ENCODE measurements around the gene IFNGR1. TPM values are rescaled to one million over a fixed set of nuclear protein-coding genes. Genes with fewer than 3 reads are reported as not detected.

Gene IFNGR1
- total RNA-seq, 3 donors from 2014 or later (not counting 1 experiment from before 2014, with no cell fraction given) = 77.5 to 128 (median 100) TPM

GRCh38 chr6:137188855-137189254 lies 30.3 kb downstream of the IFNGR1 start:
- peaks cover 2 to 6% of the 10 kb centered on the region in 2 donors for H3K9me3 Mint-ChIP-seq
- WGBS (ENCODE audit: insufficient coverage) = 97% methylated on average over 3 of the region's 5 CpGs
- no peaks in the 10 kb centered on the region for H3K27me3 ChIP-seq (ENCODE audit: control insufficient read depth, insufficient read depth, low read length)
- peaks cover 17% of the 10 kb centered on the region for H3K36me3 Mint-ChIP-seq
- H3K4me3 Mint-ChIP-seq = no peak overlapping the region
- H3K4me1 Mint-ChIP-seq = no peaks in the 10 kb centered on the region
- no peak for TF ChIP-seq CTCF (IDR thresholded peaks at IDR 0.05)
- peaks cover 25% of the 10 kb centered on the region for H3K9me3 ChIP-seq (ENCODE audit: control insufficient read depth, insufficient read depth, low read length)
- H3K4me3 ChIP-seq (ENCODE audit: low read length) = no peak overlapping the region
- H3K27ac Mint-ChIP-seq = no peak overlapping the region
- DNase-seq (no peak), ATAC-seq (no peak)
- H3K27me3 Mint-ChIP-seq (ENCODE audit: low read depth in 2 of 2) = no peaks in the 10 kb centered on the region
- H3K36me3 ChIP-seq (ENCODE audit: control insufficient read depth, insufficient read depth, low read length) = no peaks in the 10 kb centered on the region
- no peak overlapping the region for H3K27ac ChIP-seq (ENCODE audit: low read length)
- intact Hi-C loops (cut with micrococcal nuclease) = no loop called here
- no peaks in the 10 kb centered on the region for H3K4me1 ChIP-seq (ENCODE audit: control insufficient read depth, insufficient read depth, low read length)

- ATAC-seq (no peak), DNase-seq (no peak)
- no peaks in the 10 kb centered on the region for H3K27me3 ChIP-seq (ENCODE audit: control insufficient read depth, insufficient read depth, low read length)
- H3K36me3 ChIP-seq (ENCODE audit: control insufficient read depth, insufficient read depth, low read length) = no peaks in the 10 kb centered on the region
- no peak overlapping the region for H3K4me3 ChIP-seq (ENCODE audit: low read length)
- no peaks in the 10 kb centered on the region for H3K4me1 Mint-ChIP-seq
- no peaks in the 10 kb centered on the region for H3K27me3 Mint-ChIP-seq (ENCODE audit: low read depth in 2 of 2)
- WGBS (ENCODE audit: insufficient coverage) = 94% methylated on average over 3 of the region's 3 CpGs
- no peaks in the 10 kb centered on the region for H3K4me1 ChIP-seq (ENCODE audit: control insufficient read depth, insufficient read depth, low read length)
- intact Hi-C loops (cut with micrococcal nuclease) = no loop called here
- peaks cover 45% of the 10 kb centered on the region for H3K36me3 Mint-ChIP-seq
- TF ChIP-seq CTCF (IDR thresholded peaks at IDR 0.05) = no peak
- H3K27ac Mint-ChIP-seq = no peak overlapping the region
- peaks cover 5 to 6% of the 10 kb centered on the region in 2 donors for H3K9me3 Mint-ChIP-seq
- H3K27ac ChIP-seq (ENCODE audit: low read length) = no peak overlapping the region
- no peak overlapping the region for H3K4me3 Mint-ChIP-seq
- H3K9me3 ChIP-seq (ENCODE audit: control insufficient read depth, insufficient read depth, low read length) = peaks cover 32% of the 10 kb centered on the region
Observed at GRCh38 chr6:137185290-137185689, 33.9 kb downstream of the IFNGR1 start.

DNA sequence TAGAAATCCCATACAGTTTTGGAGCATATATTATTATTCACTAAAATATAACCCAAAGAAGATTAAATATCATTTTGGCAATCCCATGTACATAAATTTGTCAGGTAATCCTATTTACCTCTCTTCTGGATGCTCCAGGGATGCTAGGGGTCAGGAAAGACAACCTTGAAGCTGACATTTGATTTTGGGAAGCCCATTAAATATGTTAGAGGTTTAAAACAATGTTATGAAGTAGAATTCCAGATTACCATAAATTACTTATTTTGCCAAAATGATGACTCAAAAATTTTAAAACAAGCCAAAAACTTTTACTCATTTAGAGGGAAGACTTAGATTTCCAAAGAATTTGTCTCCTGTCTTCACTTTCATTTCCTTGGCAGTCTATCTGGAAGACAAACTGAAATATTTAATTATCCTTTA lies 36.5 kb downstream of the IFNGR1 start:
- Histone ChIP-seq H3K27me3 (ENCODE audit: control insufficient read depth, insufficient read depth, low read length) (no peaks in the 10 kb centered on the region), H3K27ac (ENCODE audit: low read length) (no peak overlapping the region), H3K36me3 (ENCODE audit: control insufficient read depth, insufficient read depth, low read length) (no peaks in the 10 kb centered on the region), H3K9me3 (ENCODE audit: control insufficient read depth, insufficient read depth, low read length) (peaks cover 31% of the 10 kb centered on the region), H3K4me3 (ENCODE audit: low read length) (no peak overlapping the region), H3K4me1 (ENCODE audit: control insufficient read depth, insufficient read depth, low read length) (no peaks in the 10 kb centered on the region)
- Mint-ChIP-seq H3K36me3 (peaks cover 52% of the 10 kb centered on the region), H3K27ac (no peak overlapping the region), H3K4me1 (no peaks in the 10 kb centered on the region), H3K9me3 (peaks cover 5 to 8% of the 10 kb centered on the region in 2 donors), H3K4me3 (no peak overlapping the region), H3K27me3 (ENCODE audit: low read depth in 2 of 2) (peaks cover 6 to 8% of the 10 kb centered on the region in 2 donors)
- intact Hi-C loops (cut with micrococcal nuclease) = no loop called here
- no peak for DNase-seq
- no peak for TF ChIP-seq CTCF (IDR thresholded peaks at IDR 0.05)
- ATAC-seq = no peak

DNA sequence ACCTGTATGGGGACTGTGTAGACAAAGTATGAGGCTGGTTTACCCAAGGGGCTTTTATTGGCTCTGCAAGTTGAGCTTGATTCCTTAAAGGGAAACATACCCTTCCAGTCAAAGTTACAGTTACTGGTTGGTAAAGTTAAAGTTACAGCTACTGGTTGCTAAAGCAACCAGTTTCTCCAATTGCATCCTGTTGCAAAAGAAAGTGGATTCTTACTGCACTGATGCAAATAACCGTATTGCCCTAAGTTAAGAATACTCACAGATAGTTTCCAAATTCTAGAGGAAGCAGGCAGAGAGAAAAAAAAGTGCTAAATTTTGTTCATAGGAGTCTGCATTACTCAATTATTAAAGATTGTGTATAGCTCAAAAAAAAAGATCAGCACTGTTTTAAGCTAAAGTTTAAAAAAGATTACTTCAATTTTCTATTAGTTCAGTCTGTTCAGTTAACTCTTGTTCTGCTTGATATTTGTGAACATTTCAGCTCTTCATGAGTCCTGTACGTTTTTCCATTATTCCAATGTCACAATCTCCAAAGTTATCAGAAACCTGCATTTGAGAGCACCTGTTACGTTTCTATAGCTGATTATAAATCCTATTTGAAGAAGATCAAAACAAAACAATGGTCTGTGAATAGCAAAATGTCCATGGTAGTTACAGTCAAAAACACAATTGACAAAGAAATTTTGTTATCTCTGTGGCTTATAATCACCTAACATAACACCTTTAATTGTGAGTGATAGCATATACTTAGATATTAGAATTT lies 37.1 kb downstream of the IFNGR1 start:
- H3K4me1 Mint-ChIP-seq = no peaks in the 10 kb centered on the region

More for the DNA sequence above, 37.1 kb downstream of the IFNGR1 start:
- Histone ChIP-seq H3K4me1 (ENCODE audit: control insufficient read depth, insufficient read depth, low read length) (no peaks in the 10 kb centered on the region), H3K27me3 (ENCODE audit: control insufficient read depth, insufficient read depth, low read length) (no peaks in the 10 kb centered on the region), H3K4me3 (ENCODE audit: low read length) (no peak overlapping the region), H3K36me3 (ENCODE audit: control insufficient read depth, insufficient read depth, low read length) (no peaks in the 10 kb centered on the region), H3K9me3 (ENCODE audit: control insufficient read depth, insufficient read depth, low read length) (peaks cover 31% of the 10 kb centered on the region), H3K27ac (ENCODE audit: low read length) (no peak overlapping the region)
- H3K36me3 Mint-ChIP-seq = peaks cover 52% of the 10 kb centered on the region
- H3K27me3 Mint-ChIP-seq (ENCODE audit: low read depth in 2 of 2) = peaks cover 8 to 9% of the 10 kb centered on the region in 2 donors
- DNase-seq (no peak), ATAC-seq (no peak)
- no peak for TF ChIP-seq CTCF (IDR thresholded peaks at IDR 0.05)
- intact Hi-C loops (cut with micrococcal nuclease) = no loop called here
- 100% methylated on average over 3 of the region's 3 CpGs for WGBS (ENCODE audit: insufficient coverage)
- H3K9me3 Mint-ChIP-seq = peaks cover 5 to 8% of the 10 kb centered on the region in 2 donors
- no peak overlapping the region for H3K4me3 Mint-ChIP-seq
- H3K27ac Mint-ChIP-seq = no peak overlapping the region
